SK-N-SH treated with all-trans-retinoic acid at 6 μM for 48 hours (cell line): ENCODE results near the gene NDOR1.

ENCODE experiments used
- ATAC-seq: fragments of 200-7000 bp; cut with Tn5 transposase; 3 replicates; pipeline ENCODE4 v1.9.1; 2020; ENCODE audit warnings: mild to moderate bottlenecking, moderate library complexity
- ARNTL ChIP-seq: fragments of 450-650 bp; formaldehyde crosslinking; IDR thresholded peaks from 2 replicates; pipeline ENCODE4 v1.5.0; 2020; ENCODE audit warnings: low read depth, mild to moderate bottlenecking, moderate library complexity, borderline replicate concordance
- BACH2 ChIP-seq: fragments of 250-450 bp; sonication (Bioruptor Pico); IDR thresholded peaks from 2 replicates; pipeline ENCODE4 v1.9.0; 2021; ENCODE audit warnings: mild to moderate bottlenecking, borderline replicate concordance
- CSDC2 ChIP-seq: fragments of 250-450 bp; sonication (Bioruptor Pico); IDR thresholded peaks from 2 replicates; pipeline ENCODE4 v1.5.0; 2020; ENCODE audit warnings: mild to moderate bottlenecking, moderate library complexity
- ESRRG ChIP-seq: fragments of 250-450 bp; sonication (Bioruptor Pico); IDR thresholded peaks from 2 replicates; pipeline ENCODE4 v1.6.1; 2021; ENCODE audit warnings: mild to moderate bottlenecking
- GLIS3 ChIP-seq: fragments of 250-450 bp; sonication (Bioruptor Pico); IDR thresholded peaks from 2 replicates; pipeline ENCODE4 v1.5.0; 2020; ENCODE audit warnings: mild to moderate bottlenecking, moderate library complexity
- ISL1 ChIP-seq: fragments of 250-450 bp; sonication (Bioruptor Pico); IDR thresholded peaks from 2 replicates; pipeline ENCODE4 v2.1.2; 2022; ENCODE audit warnings: mild to moderate bottlenecking, moderate library complexity
- OSR1 ChIP-seq: fragments of 250-450 bp; sonication (Bioruptor Pico); IDR thresholded peaks from 2 replicates; pipeline ENCODE4 v1.8.0; 2022; ENCODE audit warnings: moderate library complexity, mild to moderate bottlenecking, inconsistent platforms
- PPARA ChIP-seq: fragments of 250-450 bp; sonication (Bioruptor Pico); IDR thresholded peaks from 2 replicates; pipeline ENCODE4 v1.5.0; 2020; ENCODE audit warnings: mild to moderate bottlenecking, borderline replicate concordance
- RARB ChIP-seq: fragments of 250-450 bp; sonication (Bioruptor Pico); IDR thresholded peaks from 2 replicates; pipeline ENCODE4 v1.8.0; 2021; ENCODE audit warnings: mild to moderate bottlenecking, moderate library complexity
- TCF4 ChIP-seq: fragments of 250-450 bp; sonication (Bioruptor Pico); IDR thresholded peaks from 2 replicates; pipeline ENCODE4 v1.8.0; 2021; ENCODE audit warnings: mild to moderate bottlenecking, moderate library complexity, borderline replicate concordance
- TOX ChIP-seq: fragments of 250-450 bp; sonication (Bioruptor Pico); IDR thresholded peaks from 2 replicates; pipeline ENCODE4 v1.8.0; 2021; ENCODE audit warnings: mild to moderate bottlenecking, moderate library complexity, borderline replicate concordance
- ZC3H10 ChIP-seq: fragments of 250-450 bp; sonication (Bioruptor Pico); IDR thresholded peaks from 2 replicates; pipeline ENCODE4 v1.5.1; 2021; ENCODE audit warnings: mild to moderate bottlenecking, moderate library complexity
- ZFP3 ChIP-seq: fragments of 250-450 bp; sonication (Bioruptor Pico); IDR thresholded peaks from 2 replicates; pipeline ENCODE4 v1.5.0; 2020; ENCODE audit warnings: mild to moderate bottlenecking, moderate library complexity
- ZFP30 ChIP-seq: fragments of 450-650 bp; formaldehyde crosslinking; IDR thresholded peaks from 2 replicates; pipeline ENCODE4 v1.5.0; 2022; ENCODE audit warnings: mild to moderate bottlenecking, moderate library complexity
- ZNF565 ChIP-seq: fragments of 450-650 bp; formaldehyde crosslinking; conservative IDR thresholded peaks from 2 replicates; pipeline ENCODE4 v1.5.0; 2020; ENCODE audit warnings: low read depth, mild to moderate bottlenecking, moderate library complexity
- ZNF70 ChIP-seq: fragments of 450-650 bp; formaldehyde crosslinking; IDR thresholded peaks from 2 replicates; pipeline ENCODE4 v1.5.0; 2020; ENCODE audit warnings: mild to moderate bottlenecking, moderate library complexity
- ZNF8 ChIP-seq: fragments of 450-650 bp; formaldehyde crosslinking; IDR thresholded peaks from 2 replicates; pipeline ENCODE4 v1.5.0; 2020; ENCODE audit warnings: mild to moderate bottlenecking, moderate library complexity
- TF ChIP-seq, protein P1 (sequence below): fragments of 250-450 bp; sonication (Bioruptor Pico); IDR thresholded peaks from 2 replicates; pipeline ENCODE4 v1.8.0; 2020; ENCODE audit warnings: mild to moderate bottlenecking, moderate library complexity, borderline replicate concordance
- TF ChIP-seq, protein P2 (sequence below): fragments of 250-450 bp; sonication (Bioruptor Pico); IDR thresholded peaks from 2 replicates; pipeline ENCODE4 v1.5.1; 2020; ENCODE audit warnings: low read depth, mild to moderate bottlenecking, moderate library complexity
- TF ChIP-seq, protein P3 (sequence below): fragments of 250-450 bp; sonication (Bioruptor Pico); IDR thresholded peaks from 2 replicates; pipeline ENCODE4 v1.8.0; 2021; ENCODE audit warnings: low read depth, mild to moderate bottlenecking, moderate library complexity, borderline replicate concordance
- TF ChIP-seq, protein P4 (sequence below): fragments of 250-450 bp; sonication (Bioruptor Pico); IDR thresholded peaks from 2 replicates; pipeline ENCODE4 v1.5.0; 2020; ENCODE audit warnings: mild to moderate bottlenecking, moderate library complexity

Gene NDOR1

DNA sequence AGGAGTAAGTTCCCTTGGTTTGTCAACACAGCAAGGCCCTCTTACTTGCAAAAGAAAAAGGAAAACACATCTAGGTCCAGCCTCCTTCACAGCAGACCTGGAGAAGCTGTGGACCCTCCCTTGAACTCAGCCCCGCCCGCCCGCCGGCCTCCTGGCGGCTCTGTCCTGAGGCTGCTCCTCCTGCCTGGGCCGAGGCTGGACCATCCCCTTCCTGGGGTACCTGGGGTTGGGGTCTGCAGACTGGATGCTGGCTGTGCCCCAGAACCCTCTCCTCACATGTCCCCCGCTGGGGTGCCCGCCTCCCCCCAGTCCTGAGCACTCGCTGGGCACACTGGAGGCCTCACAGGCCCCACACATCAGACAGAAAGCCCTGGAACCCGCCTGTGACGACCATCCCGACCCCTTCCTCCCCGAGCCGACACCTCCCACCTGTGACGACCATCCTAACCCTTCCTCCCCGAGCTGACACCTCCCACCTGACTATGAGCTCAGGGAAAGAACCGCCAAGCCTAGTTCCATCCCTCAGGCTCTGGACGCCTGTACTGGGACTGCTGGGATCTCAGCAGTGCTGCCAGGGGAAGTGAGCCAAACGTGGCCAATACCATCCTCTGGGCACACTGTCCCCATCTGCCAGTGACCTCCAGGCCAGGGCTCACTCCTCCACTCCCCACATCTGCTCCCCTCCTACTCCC lies 26.4 kb upstream of the NDOR1 start:
- ATAC-seq: no peak
- TF ChIP-seq ZNF70 (CRISPR knock-in tag): no peak
- no peak for TF ChIP-seq TOX (CRISPR knock-in tag)
- no peak for TF ChIP-seq TCF4 (CRISPR knock-in tag)
- TF ChIP-seq, protein P1, sequence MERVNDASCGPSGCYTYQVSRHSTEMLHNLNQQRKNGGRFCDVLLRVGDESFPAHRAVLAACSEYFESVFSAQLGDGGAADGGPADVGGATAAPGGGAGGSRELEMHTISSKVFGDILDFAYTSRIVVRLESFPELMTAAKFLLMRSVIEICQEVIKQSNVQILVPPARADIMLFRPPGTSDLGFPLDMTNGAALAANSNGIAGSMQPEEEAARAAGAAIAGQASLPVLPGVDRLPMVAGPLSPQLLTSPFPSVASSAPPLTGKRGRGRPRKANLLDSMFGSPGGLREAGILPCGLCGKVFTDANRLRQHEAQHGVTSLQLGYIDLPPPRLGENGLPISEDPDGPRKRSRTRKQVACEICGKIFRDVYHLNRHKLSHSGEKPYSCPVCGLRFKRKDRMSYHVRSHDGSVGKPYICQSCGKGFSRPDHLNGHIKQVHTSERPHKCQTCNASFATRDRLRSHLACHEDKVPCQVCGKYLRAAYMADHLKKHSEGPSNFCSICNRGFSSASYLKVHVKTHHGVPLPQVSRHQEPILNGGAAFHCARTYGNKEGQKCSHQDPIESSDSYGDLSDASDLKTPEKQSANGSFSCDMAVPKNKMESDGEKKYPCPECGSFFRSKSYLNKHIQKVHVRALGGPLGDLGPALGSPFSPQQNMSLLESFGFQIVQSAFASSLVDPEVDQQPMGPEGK (CRISPR knock-in tag): no peak
- TF ChIP-seq ZC3H10 (CRISPR knock-in tag): no peak
- no peak for TF ChIP-seq OSR1 (CRISPR knock-in tag)
- TF ChIP-seq ISL1: no peak

DNA sequence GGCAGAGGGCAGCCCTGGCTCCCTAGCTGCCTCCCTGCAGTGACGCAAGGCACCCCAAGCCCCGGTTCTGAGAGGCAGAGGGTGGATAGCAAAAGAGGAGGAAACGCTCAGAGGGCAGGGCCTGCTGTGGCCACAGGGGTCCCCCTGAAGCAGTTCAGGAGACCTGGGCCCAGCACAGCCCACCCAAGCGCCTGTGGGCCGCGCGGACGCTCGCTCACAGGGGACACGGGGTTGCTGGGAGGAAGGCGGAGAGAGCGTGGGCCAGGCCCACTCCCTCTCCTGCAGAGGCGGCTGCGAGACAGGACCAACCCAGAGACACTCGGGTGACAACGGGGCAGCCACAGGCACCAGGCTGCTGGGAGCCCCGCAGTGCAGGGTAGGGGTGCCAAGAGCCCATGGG lies 25.7 kb upstream of the NDOR1 start:
- no peak for TF ChIP-seq PPARA (CRISPR knock-in tag)
- TF ChIP-seq, protein P2, sequence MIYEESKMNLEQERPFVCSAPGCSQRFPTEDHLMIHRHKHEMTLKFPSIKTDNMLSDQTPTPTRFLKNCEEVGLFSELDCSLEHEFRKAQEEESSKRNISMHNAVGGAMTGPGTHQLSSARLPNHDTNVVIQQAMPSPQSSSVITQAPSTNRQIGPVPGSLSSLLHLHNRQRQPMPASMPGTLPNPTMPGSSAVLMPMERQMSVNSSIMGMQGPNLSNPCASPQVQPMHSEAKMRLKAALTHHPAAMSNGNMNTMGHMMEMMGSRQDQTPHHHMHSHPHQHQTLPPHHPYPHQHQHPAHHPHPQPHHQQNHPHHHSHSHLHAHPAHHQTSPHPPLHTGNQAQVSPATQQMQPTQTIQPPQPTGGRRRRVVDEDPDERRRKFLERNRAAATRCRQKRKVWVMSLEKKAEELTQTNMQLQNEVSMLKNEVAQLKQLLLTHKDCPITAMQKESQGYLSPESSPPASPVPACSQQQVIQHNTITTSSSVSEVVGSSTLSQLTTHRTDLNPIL: no peak
- TF ChIP-seq, protein P3, sequence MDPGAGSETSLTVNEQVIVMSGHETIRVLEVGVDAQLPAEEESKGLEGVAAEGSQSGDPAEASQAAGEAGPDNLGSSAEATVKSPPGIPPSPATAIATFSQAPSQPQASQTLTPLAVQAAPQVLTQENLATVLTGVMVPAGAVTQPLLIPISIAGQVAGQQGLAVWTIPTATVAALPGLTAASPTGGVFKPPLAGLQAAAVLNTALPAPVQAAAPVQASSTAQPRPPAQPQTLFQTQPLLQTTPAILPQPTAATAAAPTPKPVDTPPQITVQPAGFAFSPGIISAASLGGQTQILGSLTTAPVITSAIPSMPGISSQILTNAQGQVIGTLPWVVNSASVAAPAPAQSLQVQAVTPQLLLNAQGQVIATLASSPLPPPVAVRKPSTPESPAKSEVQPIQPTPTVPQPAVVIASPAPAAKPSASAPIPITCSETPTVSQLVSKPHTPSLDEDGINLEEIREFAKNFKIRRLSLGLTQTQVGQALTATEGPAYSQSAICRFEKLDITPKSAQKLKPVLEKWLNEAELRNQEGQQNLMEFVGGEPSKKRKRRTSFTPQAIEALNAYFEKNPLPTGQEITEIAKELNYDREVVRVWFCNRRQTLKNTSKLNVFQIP (CRISPR knock-in tag): no peak
- no peak for TF ChIP-seq OSR1 (CRISPR knock-in tag)
- TF ChIP-seq ZFP30 (CRISPR knock-in tag): no peak
- TF ChIP-seq ZFP3: no peak
- TF ChIP-seq ZNF70 (CRISPR knock-in tag): no peak
- no peak for TF ChIP-seq BACH2 (CRISPR knock-in tag)
- no peak for TF ChIP-seq CSDC2 (CRISPR knock-in tag)
- TF ChIP-seq ISL1: no peak
- TF ChIP-seq RARB: no peak
- no peak for TF ChIP-seq ARNTL (CRISPR knock-in tag)
- no peak for TF ChIP-seq ZNF8
- no peak for TF ChIP-seq GLIS3 (CRISPR knock-in tag)
- TF ChIP-seq, protein P1 (CRISPR knock-in tag): no peak
- TF ChIP-seq ZNF565: no peak
- no peak for ATAC-seq

DNA sequence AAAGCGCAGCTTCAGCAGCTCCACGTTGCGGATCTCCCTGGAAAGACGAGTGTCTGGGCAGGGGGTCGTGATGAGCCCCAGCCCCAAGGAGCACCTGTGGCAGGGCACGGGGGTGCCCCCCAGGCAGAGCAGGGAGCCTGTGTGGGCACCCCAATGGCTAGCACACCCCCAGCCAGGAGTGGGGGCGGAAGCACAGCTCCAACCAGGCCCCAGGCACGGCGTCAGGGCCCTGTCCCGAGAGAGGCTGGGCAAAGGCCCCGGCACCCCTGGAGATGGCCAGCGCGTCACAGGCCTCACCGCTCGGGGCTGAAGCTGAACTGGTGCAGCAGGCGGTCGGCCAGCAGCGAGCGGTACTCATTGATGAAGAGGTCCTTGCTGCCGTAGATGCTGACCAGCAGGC lies 25.0 kb upstream of the NDOR1 start:
- TF ChIP-seq ZFP30 (CRISPR knock-in tag) (no peak), OSR1 (CRISPR knock-in tag) (no peak), CSDC2 (CRISPR knock-in tag) (no peak), BACH2 (CRISPR knock-in tag) (no peak), TCF4 (CRISPR knock-in tag) (no peak)
- TF ChIP-seq, protein P1 (CRISPR knock-in tag): no peak
- TF ChIP-seq, all 23 proteins: peak for 0

DNA sequence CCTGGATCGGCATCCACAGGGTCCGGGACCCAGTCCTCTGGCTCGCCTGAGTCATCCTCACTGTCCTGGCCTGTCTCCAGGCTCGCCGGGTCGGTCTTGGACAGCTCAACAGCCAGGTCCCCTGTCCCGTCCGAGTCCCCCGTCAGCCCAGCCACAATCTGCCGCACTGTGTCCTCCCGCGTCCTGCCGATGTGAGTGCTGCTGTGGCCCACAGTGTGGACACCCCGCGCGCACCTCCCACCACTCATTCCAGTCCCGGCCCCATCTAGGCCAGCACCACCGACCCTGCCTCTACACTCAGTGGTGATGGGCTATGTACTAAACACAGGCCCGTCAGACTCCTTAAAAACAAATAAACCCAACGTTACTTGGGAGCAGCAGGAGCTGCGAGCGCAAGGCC lies 23.8 kb upstream of the NDOR1 start:
- ATAC-seq: no peak

More for the DNA sequence above, 25.0 kb upstream of the NDOR1 start:
- ATAC-seq: no peak

More for the DNA sequence above, 23.8 kb upstream of the NDOR1 start:
- TF ChIP-seq ESRRG (no peak), ZNF565 (no peak), TOX (CRISPR knock-in tag) (no peak), ZFP30 (CRISPR knock-in tag) (no peak), TCF4 (CRISPR knock-in tag) (no peak), OSR1 (CRISPR knock-in tag) (no peak), ZNF8 (no peak), ZNF70 (CRISPR knock-in tag) (no peak), ISL1 (no peak)
- TF ChIP-seq, protein P4, sequence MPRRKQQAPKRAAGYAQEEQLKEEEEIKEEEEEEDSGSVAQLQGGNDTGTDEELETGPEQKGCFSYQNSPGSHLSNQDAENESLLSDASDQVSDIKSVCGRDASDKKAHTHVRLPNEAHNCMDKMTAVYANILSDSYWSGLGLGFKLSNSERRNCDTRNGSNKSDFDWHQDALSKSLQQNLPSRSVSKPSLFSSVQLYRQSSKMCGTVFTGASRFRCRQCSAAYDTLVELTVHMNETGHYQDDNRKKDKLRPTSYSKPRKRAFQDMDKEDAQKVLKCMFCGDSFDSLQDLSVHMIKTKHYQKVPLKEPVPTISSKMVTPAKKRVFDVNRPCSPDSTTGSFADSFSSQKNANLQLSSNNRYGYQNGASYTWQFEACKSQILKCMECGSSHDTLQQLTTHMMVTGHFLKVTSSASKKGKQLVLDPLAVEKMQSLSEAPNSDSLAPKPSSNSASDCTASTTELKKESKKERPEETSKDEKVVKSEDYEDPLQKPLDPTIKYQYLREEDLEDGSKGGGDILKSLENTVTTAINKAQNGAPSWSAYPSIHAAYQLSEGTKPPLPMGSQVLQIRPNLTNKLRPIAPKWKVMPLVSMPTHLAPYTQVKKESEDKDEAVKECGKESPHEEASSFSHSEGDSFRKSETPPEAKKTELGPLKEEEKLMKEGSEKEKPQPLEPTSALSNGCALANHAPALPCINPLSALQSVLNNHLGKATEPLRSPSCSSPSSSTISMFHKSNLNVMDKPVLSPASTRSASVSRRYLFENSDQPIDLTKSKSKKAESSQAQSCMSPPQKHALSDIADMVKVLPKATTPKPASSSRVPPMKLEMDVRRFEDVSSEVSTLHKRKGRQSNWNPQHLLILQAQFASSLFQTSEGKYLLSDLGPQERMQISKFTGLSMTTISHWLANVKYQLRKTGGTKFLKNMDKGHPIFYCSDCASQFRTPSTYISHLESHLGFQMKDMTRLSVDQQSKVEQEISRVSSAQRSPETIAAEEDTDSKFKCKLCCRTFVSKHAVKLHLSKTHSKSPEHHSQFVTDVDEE (CRISPR knock-in tag): no peak
